Thyroid gland (tissue), 4 donors: ENCODE results near the gene FEZF2.

ENCODE experiments used
- POLR2A ChIP-seq, 2 donors: fragments of 450-650 bp; IDR thresholded peaks; one replicate each; pipeline ENCODE4 v1.6.1; 2017; ENCODE audit warnings: antibody characterized with exemption in 2 of 2, mild to moderate bottlenecking in 2 of 2, moderate library complexity in 1 of 2
- TF ChIP-seq, protein P1 (sequence below), 6 experiments: fragments of 200-600 bp in 3 of 6; fragments of 450-650 bp in 3 of 6; sonication (generic) in 3 of 6; IDR thresholded peaks; one replicate each; pipeline ENCODE4 v1.5.1; 2016 to 2019; ENCODE audit warnings: antibody characterized with exemption in 6 of 6, mild to moderate bottlenecking in 2 of 6, inconsistent platforms in 1 of 6, moderate library complexity in 1 of 6

DNA sequence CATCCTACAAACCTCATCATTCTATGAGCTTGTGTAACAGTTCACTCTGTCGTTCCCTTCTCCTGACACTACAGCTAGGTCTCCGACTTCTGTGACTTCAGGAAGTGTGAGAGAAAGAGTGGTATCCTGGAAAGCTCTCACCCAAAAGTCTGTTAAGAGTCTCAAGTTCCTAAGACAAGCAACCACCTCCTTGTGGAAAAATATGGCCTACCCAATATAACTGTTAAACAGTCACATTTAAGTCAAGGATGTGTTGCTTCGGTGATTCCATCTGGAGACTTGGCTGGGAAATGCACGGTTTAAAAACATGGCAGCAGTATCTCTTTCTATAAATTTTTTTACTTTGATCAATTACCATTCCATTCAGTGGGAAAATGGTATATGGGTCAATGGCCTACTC lies 13.8 kb downstream of the FEZF2 start:
- TF ChIP-seq, protein P1, sequence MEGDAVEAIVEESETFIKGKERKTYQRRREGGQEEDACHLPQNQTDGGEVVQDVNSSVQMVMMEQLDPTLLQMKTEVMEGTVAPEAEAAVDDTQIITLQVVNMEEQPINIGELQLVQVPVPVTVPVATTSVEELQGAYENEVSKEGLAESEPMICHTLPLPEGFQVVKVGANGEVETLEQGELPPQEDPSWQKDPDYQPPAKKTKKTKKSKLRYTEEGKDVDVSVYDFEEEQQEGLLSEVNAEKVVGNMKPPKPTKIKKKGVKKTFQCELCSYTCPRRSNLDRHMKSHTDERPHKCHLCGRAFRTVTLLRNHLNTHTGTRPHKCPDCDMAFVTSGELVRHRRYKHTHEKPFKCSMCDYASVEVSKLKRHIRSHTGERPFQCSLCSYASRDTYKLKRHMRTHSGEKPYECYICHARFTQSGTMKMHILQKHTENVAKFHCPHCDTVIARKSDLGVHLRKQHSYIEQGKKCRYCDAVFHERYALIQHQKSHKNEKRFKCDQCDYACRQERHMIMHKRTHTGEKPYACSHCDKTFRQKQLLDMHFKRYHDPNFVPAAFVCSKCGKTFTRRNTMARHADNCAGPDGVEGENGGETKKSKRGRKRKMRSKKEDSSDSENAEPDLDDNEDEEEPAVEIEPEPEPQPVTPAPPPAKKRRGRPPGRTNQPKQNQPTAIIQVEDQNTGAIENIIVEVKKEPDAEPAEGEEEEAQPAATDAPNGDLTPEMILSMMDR (IDR thresholded peaks at IDR 0.05), result no peak
- no peak for TF ChIP-seq POLR2A (IDR thresholded peaks at IDR 0.05)
